Chondrocyte (in vitro differentiated cells): ENCODE results near the gene STOML1. TPM values are rescaled to one million over a fixed set of nuclear protein-coding genes. Genes with fewer than 3 reads are reported as not detected.
"Not testable (repeated sequence)": the region's sequence is repeated elsewhere in the genome, so short reads cannot be mapped to it uniquely, and the experiment has no call there.

Experiments used
- DNase-seq: peaks from one replicate; pipeline ENCODE4 v3.0.0; 2021; ENCODE audit warnings: mixed read lengths, low spot score
- H3K27ac Mint-ChIP-seq: one replicate; pipeline ENCODE4 v1.8.0; 2021; ENCODE audit warnings: mild to moderate bottlenecking, moderate library complexity, mixed read lengths; ENCODE audit not compliant: unreplicated experiment
- H3K27me3 Mint-ChIP-seq: 2 replicates; pipeline ENCODE4 v1.8.0; 2021; ENCODE audit warnings: low read depth, mixed read lengths
- H3K36me3 Mint-ChIP-seq: 2 replicates; pipeline ENCODE4 v1.8.0; 2021; ENCODE audit warnings: low read depth, mixed read lengths
- H3K4me1 Mint-ChIP-seq: 2 replicates; pipeline ENCODE4 v1.8.0; 2021; ENCODE audit warnings: low read depth, mild to moderate bottlenecking, mixed read lengths
- H3K4me3 Mint-ChIP-seq: one replicate; pipeline ENCODE4 v1.8.0; 2021; ENCODE audit warnings: mild to moderate bottlenecking, moderate library complexity, mixed read lengths; ENCODE audit not compliant: unreplicated experiment
- H3K9me3 Mint-ChIP-seq: 2 replicates; pipeline ENCODE4 v1.8.0; 2021; ENCODE audit warnings: low read depth, mixed read lengths
- total RNA-seq: library from RNA; stranded (reverse); gene quantifications from 3 replicates; pipeline ENCODE4 v1.2.1, GENCODE V29; 2021
- TF ChIP-seq, protein P1 (sequence below): fragments of 200-600 bp; sonication (generic); IDR thresholded peaks from 2 replicates; pipeline ENCODE4 v1.5.0; 2021; ENCODE audit warnings: antibody characterized with exemption, mild to moderate bottlenecking, moderate library complexity

Gene STOML1
- total RNA-seq, 1 donor from 2014 or later, result 18.9 TPM

DNA sequence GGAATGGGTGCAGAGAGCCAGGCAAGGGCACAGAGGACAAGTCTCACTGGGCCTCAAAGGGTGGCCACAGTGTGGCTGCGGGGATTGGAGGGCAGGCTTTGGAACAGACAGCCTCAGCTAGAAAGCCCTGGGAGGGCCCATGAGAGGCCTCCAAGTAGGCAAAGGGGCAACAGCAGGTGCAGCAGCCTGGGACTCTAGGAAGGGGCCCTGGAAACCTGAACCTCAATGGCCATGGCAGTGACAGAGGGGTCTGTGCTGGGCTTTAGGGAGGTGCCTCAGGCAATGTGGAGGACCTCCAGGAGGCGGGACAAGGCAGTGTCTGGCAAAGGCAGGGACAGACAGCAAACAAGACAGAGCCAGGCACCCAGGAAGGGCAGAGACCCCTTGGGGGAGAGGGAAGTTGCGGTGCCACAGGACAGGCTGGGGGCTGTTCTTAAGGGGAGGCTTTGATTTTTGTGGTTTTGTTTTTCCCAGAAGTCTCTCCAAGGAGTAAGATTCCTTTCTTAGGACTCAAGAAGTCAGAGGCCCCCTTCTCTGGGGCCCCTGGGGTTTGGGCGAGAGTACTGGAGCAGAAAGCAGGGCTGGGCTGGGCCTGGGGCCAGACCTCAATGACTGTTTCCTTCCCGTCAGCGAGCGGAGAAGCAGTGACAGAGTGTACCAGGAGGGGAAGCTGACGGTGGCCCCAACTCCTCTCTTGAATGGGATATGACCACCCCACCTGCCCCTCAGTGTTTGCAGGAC, 9.7 kb downstream of the STOML1 start:
- DNase-seq, result no peak
- TF ChIP-seq, protein P1, sequence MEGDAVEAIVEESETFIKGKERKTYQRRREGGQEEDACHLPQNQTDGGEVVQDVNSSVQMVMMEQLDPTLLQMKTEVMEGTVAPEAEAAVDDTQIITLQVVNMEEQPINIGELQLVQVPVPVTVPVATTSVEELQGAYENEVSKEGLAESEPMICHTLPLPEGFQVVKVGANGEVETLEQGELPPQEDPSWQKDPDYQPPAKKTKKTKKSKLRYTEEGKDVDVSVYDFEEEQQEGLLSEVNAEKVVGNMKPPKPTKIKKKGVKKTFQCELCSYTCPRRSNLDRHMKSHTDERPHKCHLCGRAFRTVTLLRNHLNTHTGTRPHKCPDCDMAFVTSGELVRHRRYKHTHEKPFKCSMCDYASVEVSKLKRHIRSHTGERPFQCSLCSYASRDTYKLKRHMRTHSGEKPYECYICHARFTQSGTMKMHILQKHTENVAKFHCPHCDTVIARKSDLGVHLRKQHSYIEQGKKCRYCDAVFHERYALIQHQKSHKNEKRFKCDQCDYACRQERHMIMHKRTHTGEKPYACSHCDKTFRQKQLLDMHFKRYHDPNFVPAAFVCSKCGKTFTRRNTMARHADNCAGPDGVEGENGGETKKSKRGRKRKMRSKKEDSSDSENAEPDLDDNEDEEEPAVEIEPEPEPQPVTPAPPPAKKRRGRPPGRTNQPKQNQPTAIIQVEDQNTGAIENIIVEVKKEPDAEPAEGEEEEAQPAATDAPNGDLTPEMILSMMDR, result peak; percentile 37
- Mint-ChIP-seq H3K4me1 (peaks cover 64% of the 10 kb centered on the region), H3K27ac (peak overlapping the region; percentile 98), H3K36me3 (peaks cover 5% of the 10 kb centered on the region), H3K9me3 (no peaks in the 10 kb centered on the region), H3K4me3 (peak overlapping the region; percentile 56), H3K27me3 (no peaks in the 10 kb centered on the region)

DNA sequence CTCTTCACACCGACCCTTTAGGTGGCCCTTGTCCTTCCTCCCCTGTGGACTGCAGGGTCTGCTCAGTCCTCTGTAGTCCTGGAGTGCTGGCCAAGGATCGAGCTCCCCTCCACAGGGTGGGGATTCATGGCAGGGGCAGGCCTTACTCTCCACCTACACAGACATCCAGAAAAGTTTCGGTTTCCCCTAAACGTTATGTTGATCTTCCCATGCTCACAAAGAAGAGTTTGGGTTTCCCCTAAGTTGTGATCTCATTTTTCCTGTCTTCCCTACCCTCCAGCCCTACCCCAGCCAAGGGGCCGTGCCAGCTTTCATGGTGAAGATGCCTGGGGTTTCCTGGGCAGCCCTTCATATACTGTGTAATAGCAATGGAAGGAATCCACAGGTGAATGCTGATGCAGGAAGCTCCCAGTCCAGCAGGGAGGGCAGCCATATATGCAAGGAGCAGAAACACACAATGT, 10.3 kb downstream of the STOML1 start:
- Mint-ChIP-seq H3K9me3 (no peaks in the 10 kb centered on the region), H3K27ac (peak overlapping the region; percentile 98), H3K27me3 (no peaks in the 10 kb centered on the region), H3K4me1 (peaks cover 58% of the 10 kb centered on the region), H3K36me3 (peaks cover 5% of the 10 kb centered on the region), H3K4me3 (peak overlapping the region; percentile 56)
- DNase-seq, result no peak
- TF ChIP-seq, protein P1, result no peak

DNA sequence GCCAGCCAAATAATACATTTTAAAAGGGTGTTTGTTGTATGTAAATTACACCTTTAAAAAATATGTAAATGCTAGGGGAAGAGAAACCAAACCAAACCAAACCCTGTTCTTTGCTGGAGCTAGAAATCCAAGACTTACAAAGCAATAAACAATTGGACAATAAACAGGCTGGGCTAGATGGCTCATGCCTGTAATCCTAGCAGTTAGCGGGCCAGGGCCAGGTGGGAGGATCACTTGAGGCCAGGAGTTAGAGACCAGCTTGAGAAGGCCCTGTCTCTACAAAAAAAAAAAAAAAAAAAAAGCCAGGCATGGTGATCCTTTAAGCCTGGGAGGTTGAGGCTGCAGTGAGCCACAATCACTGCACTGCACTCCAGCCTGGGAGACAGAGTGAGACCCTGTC, 12.5 kb downstream of the STOML1 start:
- H3K27me3 Mint-ChIP-seq, result no peaks in the 10 kb centered on the region
- no peak for DNase-seq
- TF ChIP-seq, protein P1, result no peak
- H3K27ac Mint-ChIP-seq, result no peak overlapping the region
- no peak overlapping the region for H3K4me3 Mint-ChIP-seq
- peaks cover 41% of the 10 kb centered on the region for H3K4me1 Mint-ChIP-seq
- peaks cover 2% of the 10 kb centered on the region for H3K36me3 Mint-ChIP-seq
- no peaks in the 10 kb centered on the region for H3K9me3 Mint-ChIP-seq

DNA sequence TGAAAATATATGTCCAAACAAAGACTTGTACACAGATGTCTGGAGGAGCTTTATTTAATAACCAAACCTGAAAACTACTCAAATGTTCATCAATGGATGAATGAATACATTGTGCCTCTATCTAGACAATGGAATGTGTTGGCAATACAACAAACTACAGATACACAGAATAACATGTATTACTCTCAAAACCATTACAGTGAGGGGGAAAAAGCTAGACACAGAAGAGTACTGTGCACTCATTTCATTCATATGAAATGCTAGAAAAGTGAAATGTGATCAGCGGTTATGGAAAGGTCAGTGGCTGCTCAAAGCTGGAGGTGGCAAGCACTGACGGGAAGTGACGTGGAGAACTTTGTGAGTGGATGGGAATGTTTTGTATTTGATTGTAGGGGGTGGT, 13.2 kb downstream of the STOML1 start:
- TF ChIP-seq, protein P1, result no peak
- Mint-ChIP-seq H3K4me1 (peaks cover 33% of the 10 kb centered on the region), H3K27me3 (no peaks in the 10 kb centered on the region), H3K9me3 (no peaks in the 10 kb centered on the region), H3K27ac (no peak overlapping the region), H3K4me3 (no peak overlapping the region), H3K36me3 (no peaks in the 10 kb centered on the region)
- DNase-seq, result no peak

DNA sequence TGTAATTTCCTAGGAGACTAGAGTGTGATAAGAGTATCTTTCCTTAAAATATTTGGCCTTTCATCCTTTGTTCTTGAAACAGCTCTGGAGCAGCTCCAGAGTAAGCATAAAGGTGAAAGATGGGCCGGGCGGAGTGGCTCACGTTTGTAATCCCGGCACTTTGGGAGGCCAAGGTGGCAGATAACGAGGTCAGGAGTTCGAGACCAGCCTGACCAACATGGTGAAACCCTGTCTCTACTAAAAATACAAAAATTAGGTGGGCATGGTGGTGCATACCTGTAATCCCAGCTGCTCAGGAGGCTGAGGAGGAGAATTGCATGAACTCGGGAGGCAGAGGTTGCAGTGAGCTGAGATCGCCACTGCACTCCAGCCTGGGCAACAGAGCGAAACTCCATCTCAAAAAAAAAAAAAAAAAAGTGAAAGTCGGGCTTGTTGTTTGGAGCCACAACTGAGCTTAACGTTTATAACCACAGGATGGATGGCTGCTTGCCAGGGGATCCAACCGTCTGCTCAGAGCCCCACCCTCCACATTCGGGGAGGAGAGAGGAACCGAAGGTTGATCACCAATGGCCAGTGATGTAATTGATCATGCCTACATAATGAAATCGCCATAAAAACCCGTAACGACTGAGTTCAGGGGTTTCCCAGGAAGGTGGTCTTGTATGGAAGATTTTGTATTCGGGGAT, 16.5 kb downstream of the STOML1 start:
- DNase-seq, result peak; percentile 24
- not testable (repeated sequence) for H3K27ac Mint-ChIP-seq
- peaks cover 13% of the 10 kb centered on the region for H3K4me1 Mint-ChIP-seq

DNA sequence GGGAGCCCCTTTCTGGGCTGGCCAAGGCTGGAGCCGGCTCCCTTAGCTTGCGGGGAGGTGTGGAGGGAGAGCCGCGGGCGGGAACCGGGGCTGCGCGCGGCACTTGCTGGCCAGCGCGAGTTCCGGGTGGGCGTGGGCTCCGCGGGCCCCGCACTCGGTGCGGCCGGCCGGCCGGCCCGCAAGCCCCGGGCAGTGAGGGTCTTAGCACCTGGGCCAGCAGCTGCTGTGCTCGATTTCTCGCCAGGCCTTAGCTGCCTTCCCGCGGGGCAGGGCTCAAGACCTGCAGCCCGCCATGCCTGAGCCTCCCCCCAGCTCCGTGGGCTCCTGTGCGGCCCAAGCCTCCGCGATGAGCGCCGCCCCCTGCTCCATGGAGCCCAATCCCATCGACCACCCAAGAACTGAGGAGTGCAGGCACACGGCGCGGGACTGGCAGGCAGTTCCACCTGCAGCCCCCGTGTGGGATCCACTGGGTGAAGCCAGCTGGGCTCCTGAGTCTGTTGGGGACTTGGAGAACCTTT, 18.4 kb downstream of the STOML1 start:
- H3K4me1 Mint-ChIP-seq, H3K36me3 Mint-ChIP-seq, H3K4me3 Mint-ChIP-seq, H3K27ac Mint-ChIP-seq, H3K9me3 Mint-ChIP-seq, H3K27me3 Mint-ChIP-seq: not testable (repeated sequence)
- peak; percentile 60 for DNase-seq

More for the DNA sequence above, 16.5 kb downstream of the STOML1 start:
- H3K4me3 Mint-ChIP-seq, H3K27me3 Mint-ChIP-seq, H3K36me3 Mint-ChIP-seq, H3K9me3 Mint-ChIP-seq: not testable (repeated sequence)
